H1 (cell line): ENCODE measurements around the gene CCR9. TPM values are rescaled to one million over a fixed set of nuclear protein-coding genes. Genes with fewer than 3 reads are reported as not detected.

ENCODE experiments used
- CTCF ChIA-PET: fragments of 300-600 bp; sonication (Branson Sonifier 250); formaldehyde crosslinking; loops from one replicate; lab custom pipeline; 2021; ENCODE audit not compliant: partially characterized antibody; lab: Charles Lee
- POLR2A ChIA-PET: fragments of 300-600 bp; sonication (Branson Sonifier 250); formaldehyde crosslinking; loops from one replicate; lab custom pipeline; 2021; ENCODE audit warnings: inconsistent platforms; ENCODE audit not compliant: partially characterized antibody; lab: Charles Lee
- DNase-seq, 2 experiments: peaks; one replicate each; pipeline versions ENCODE4 v3.0.0 to v3.0.0-alpha.2; 2010 to 2022; ENCODE audit warnings: low spot score in 2 of 2, low read depth in 1 of 2, mixed read lengths in 1 of 2
- FAIRE-seq: peaks from 2 replicates; lab custom pipeline; 2011; peaks lifted over from hg19 to GRCh38; lab: Jason Lieb, UNC
- H2AFZ ChIP-seq: 2 replicates; pipeline ENCODE4 v1.8.1; 2012; ENCODE audit warnings: low read length, inconsistent platforms
- H2AK5ac ChIP-seq: 2 replicates; pipeline ENCODE4 v1.6.1; 2013; ENCODE audit warnings: low read depth, low read length
- H2BK120ac ChIP-seq: replicated peaks from 2 replicates; pipeline ENCODE3; 2013; ENCODE audit warnings: low read depth, low read length, inconsistent platforms
- H2BK12ac ChIP-seq: 2 replicates; pipeline ENCODE4 v1.6.1; 2013; ENCODE audit warnings: low read depth, low read length
- H2BK15ac ChIP-seq: 2 replicates; pipeline ENCODE4 v1.6.1; 2013; ENCODE audit warnings: low read length
- H2BK20ac ChIP-seq: 2 replicates; pipeline ENCODE4 v1.6.1; 2013; ENCODE audit warnings: low read length
- H2BK5ac ChIP-seq: 2 replicates; pipeline ENCODE4 v1.6.1; 2013; ENCODE audit warnings: low read depth, low read length
- H3K14ac ChIP-seq: 2 replicates; pipeline ENCODE4 v1.6.1; 2013; ENCODE audit warnings: inconsistent platforms; ENCODE audit not compliant: insufficient read length
- H3K18ac ChIP-seq: 2 replicates; pipeline ENCODE4 v1.6.1; 2013; ENCODE audit warnings: low read length; ENCODE audit errors: extremely low read depth
- H3K23ac ChIP-seq: 2 replicates; pipeline ENCODE4 v1.6.1; 2013; ENCODE audit warnings: inconsistent platforms; ENCODE audit not compliant: insufficient read length
- H3K23me2 ChIP-seq: 2 replicates; pipeline ENCODE4 v1.6.1; 2013; ENCODE audit warnings: low read depth, low read length
- H3K27ac ChIP-seq: 2 replicates; pipeline ENCODE4 v1.6.1; 2011; ENCODE audit warnings: low read depth, low read length, inconsistent platforms
- H3K27me3 ChIP-seq, 4 experiments: replicated peaks in 1 of 4; 1 replicate in 1 of 4; 2 replicates in 3 of 4; pipeline versions ENCODE4 v1.6.1 to v1.8.1; 2011 to 2013; ENCODE audit warnings: low read length in 3 of 4, mild to moderate bottlenecking in 3 of 4, inconsistent platforms in 2 of 4, mixed read lengths in 2 of 4, moderate library complexity in 1 of 4; ENCODE audit not compliant: control insufficient read depth in 3 of 4, insufficient read depth in 3 of 4; ENCODE audit errors: extremely low read depth in 1 of 4
- H3K36me3 ChIP-seq, 4 experiments: 2 replicates each; pipeline versions ENCODE4 v1.6.1 to v1.8.1; 2011 to 2013; ENCODE audit warnings: mild to moderate bottlenecking in 4 of 4, low read length in 3 of 4, moderate library complexity in 2 of 4, control low read depth in 1 of 4, inconsistent platforms in 1 of 4; ENCODE audit not compliant: insufficient read depth in 4 of 4, control insufficient read depth in 2 of 4
- H3K4ac ChIP-seq: replicated peaks from 2 replicates; pipeline ENCODE3; 2013; ENCODE audit warnings: low read length, low read depth, mixed read lengths, inconsistent platforms; ENCODE audit not compliant: insufficient read length
- H3K4me1 ChIP-seq, 4 experiments: replicated peaks in 1 of 4; 1 replicate in 1 of 4; 2 replicates in 3 of 4; pipeline versions ENCODE4 v1.6.1 to v1.8.1; 2011 to 2013; ENCODE audit warnings: low read length in 3 of 4, inconsistent platforms in 2 of 4, mixed read lengths in 1 of 4; ENCODE audit not compliant: insufficient read depth in 4 of 4, control insufficient read depth in 3 of 4
- H3K4me2 ChIP-seq, 2 experiments: 2 replicates each; pipeline versions ENCODE4 v1.6.1 to v1.8.1; 2011 to 2013; ENCODE audit warnings: low read depth in 2 of 2, low read length in 2 of 2, control low read depth in 1 of 2, inconsistent platforms in 1 of 2, mild to moderate bottlenecking in 1 of 2; ENCODE audit not compliant: insufficient read depth in 1 of 2
- H3K4me3 ChIP-seq, 4 experiments: fragments of 200-600, 300-600 bp in 1 of 4; sonication (generic), shearing (Covaris generic), sonication (Bioruptor Twin) in 1 of 4; 2 replicates each; pipeline versions ENCODE4 v1.5.1 to v1.8.1; 2011 to 2016; ENCODE audit warnings: low read length in 4 of 4, low read depth in 3 of 4, control low read depth in 2 of 4, inconsistent platforms in 2 of 4, mild to moderate bottlenecking in 2 of 4, mixed read lengths in 1 of 4, moderate library complexity in 1 of 4; ENCODE audit not compliant: insufficient read depth in 2 of 4; ENCODE audit errors: extremely low read depth in 1 of 4
- H3K56ac ChIP-seq: replicated peaks from 2 replicates; pipeline ENCODE3; 2013; ENCODE audit warnings: low read depth, mild to moderate bottlenecking, mixed read lengths, low read length, inconsistent platforms; ENCODE audit not compliant: insufficient read length
- H3K79me1 ChIP-seq: 2 replicates; pipeline ENCODE4 v1.6.1; 2013; ENCODE audit warnings: low read depth, low read length, control low read depth
- H3K79me2 ChIP-seq, 2 experiments: 2 replicates each; pipeline versions ENCODE4 v1.6.1 to v1.8.1; 2012 to 2013; ENCODE audit warnings: low read length in 2 of 2, mild to moderate bottlenecking in 2 of 2, inconsistent platforms in 1 of 2; ENCODE audit not compliant: insufficient read depth in 2 of 2, control insufficient read depth in 1 of 2
- H3K9ac ChIP-seq, 4 experiments: replicated peaks in 1 of 4; 1 replicate in 1 of 4; 2 replicates in 3 of 4; pipeline versions ENCODE4 v1.6.1 to v1.8.1; 2011 to 2013; ENCODE audit warnings: low read depth in 3 of 4, low read length in 3 of 4, control low read depth in 2 of 4, mild to moderate bottlenecking in 2 of 4, moderate library complexity in 2 of 4, inconsistent platforms in 1 of 4; ENCODE audit errors: extremely low read depth in 1 of 4
- H3K9me3 ChIP-seq, 2 experiments: 2 replicates each; pipeline versions ENCODE4 v1.6.1 to v1.8.1; 2012 to 2013; ENCODE audit warnings: mild to moderate bottlenecking in 2 of 2, moderate library complexity in 2 of 2, control low read depth in 1 of 2, inconsistent platforms in 1 of 2, low read depth in 1 of 2, low read length in 1 of 2, mixed read lengths in 1 of 2; ENCODE audit not compliant: insufficient read depth in 2 of 2
- H4K20me1 ChIP-seq, 2 experiments: replicated peaks in 1 of 2; 2 replicates each; pipeline versions ENCODE3 to v1.8.1; 2011 to 2013; ENCODE audit warnings: inconsistent platforms in 2 of 2, low read length in 2 of 2, mild to moderate bottlenecking in 1 of 2; ENCODE audit not compliant: insufficient read depth in 2 of 2, control insufficient read depth in 1 of 2
- H4K5ac ChIP-seq: 2 replicates; pipeline ENCODE4 v1.6.1; 2013; ENCODE audit warnings: low read length, low read depth, mixed read lengths, inconsistent platforms; ENCODE audit not compliant: insufficient read length
- H4K8ac ChIP-seq: 2 replicates; pipeline ENCODE4 v1.8.0; 2013; ENCODE audit warnings: mild to moderate bottlenecking, moderate library complexity, low read length, inconsistent platforms; ENCODE audit not compliant: insufficient read depth; ENCODE audit errors: extremely low read depth
- H4K91ac ChIP-seq: replicated peaks from 2 replicates; pipeline ENCODE3; 2013; ENCODE audit warnings: low read length, mixed read lengths, inconsistent platforms; ENCODE audit not compliant: insufficient read length
- CTCF ChIP-seq, 3 experiments: IDR thresholded peaks; 1 replicate in 2 of 3; 2 replicates in 1 of 3; pipeline versions ENCODE4 v1.5.1 to v1.6.1; 2011; ENCODE audit warnings: low read length in 3 of 3, mild to moderate bottlenecking in 3 of 3, inconsistent platforms in 2 of 3, low read depth in 1 of 3, moderate library complexity in 1 of 3; ENCODE audit not compliant: insufficient read depth in 1 of 3; ENCODE audit errors: control extremely low read depth in 1 of 3
- EZH2 ChIP-seq: fragments of 200-600 bp; sonication (generic); IDR thresholded peaks from 2 replicates; pipeline ENCODE4 v1.7.1; 2012; ENCODE audit warnings: low read depth, mild to moderate bottlenecking, moderate library complexity, low read length, inconsistent platforms; ENCODE audit not compliant: severe bottlenecking
- RAD21 ChIP-seq, 2 experiments: IDR thresholded peaks in 1 of 2; conservative IDR thresholded peaks in 1 of 2; 2 replicates each; pipeline ENCODE4 v1.6.1; 2011; ENCODE audit warnings: low read depth in 2 of 2, low read length in 2 of 2, improper control_type of control experiment in 1 of 2, inconsistent platforms in 1 of 2, mild to moderate bottlenecking in 1 of 2, moderate library complexity in 1 of 2
- RBBP5 ChIP-seq: IDR thresholded peaks from 2 replicates; pipeline ENCODE4 v1.7.1; 2012; ENCODE audit warnings: low read depth, mild to moderate bottlenecking, inconsistent platforms, low read length, moderate library complexity, borderline replicate concordance
- SAP30 ChIP-seq: fragments of 300-600 bp; sonication (generic); IDR thresholded peaks from 2 replicates; pipeline ENCODE4 v1.7.1; 2012; ENCODE audit warnings: low read length, moderate library complexity, mild to moderate bottlenecking, inconsistent platforms; ENCODE audit not compliant: insufficient read depth, insufficient replicate concordance
- SP1 ChIP-seq: IDR thresholded peaks from 2 replicates; pipeline ENCODE4 v1.6.1; 2011; ENCODE audit warnings: low read depth, low read length
- SRF ChIP-seq: IDR thresholded peaks from 2 replicates; pipeline ENCODE4 v1.6.1; 2011; ENCODE audit warnings: mild to moderate bottlenecking, low read depth, low read length, moderate library complexity
- WGBS, 2 experiments: shearing (Covaris generic) in 1 of 2; methylation state at CpG; one replicate each; pipeline versions ENCODE4 v1.1.6 to v1.1.7; 2013 to 2015; ENCODE audit warnings: low lambda C conversion rate in 2 of 2, mixed read lengths in 2 of 2, inconsistent platforms in 1 of 2, low coverage in 1 of 2, missing lambda C conversion rate in 1 of 2; ENCODE audit not compliant: insufficient replicate concordance in 2 of 2, insufficient coverage in 1 of 2, insufficient read length in 1 of 2; ENCODE audit errors: extremely low coverage in 1 of 2, missing lambda C conversion rate in 1 of 2; 5-methylcytosine and 5-hydroxymethylcytosine counted together
- polyA plus RNA-seq, 7 experiments: library from polyadenylated mRNA; depleted of rRNA in 3 of 7; stranded (reverse) in 5 of 7; unstranded in 2 of 7; fragments of >200 nt in 5 of 7; fragments of 200-250 nt in 2 of 7; gene quantifications; 1 replicate in 5 of 7; 2 replicates in 1 of 7; 4 replicates in 1 of 7; pipeline versions ENCODE4 v1.2.1 to v1.2.3, GENCODE V29; 2011 to 2013; ENCODE audit warnings: missing spikeins in 2 of 7, mixed read lengths in 2 of 7
- total RNA-seq: library from RNA; stranded (reverse); fragmentation: NEBNext Ultra II Directional; extraction: Animal tissue kit (Norgen Biotek cat#: 25700); gene quantifications from 2 replicates; pipeline ENCODE4 v1.2.1, GENCODE V29; 2021

Gene CCR9
- total and polyA plus RNA-seq, 2 of the 8 experiments (the other 6 are each of a cell fraction or from before 2014, with no cell fraction given), result not detected

- no peaks in the 10 kb centered on the region for H3K23me2 ChIP-seq
- no peak overlapping the region for H3K23ac ChIP-seq
- no peaks in the 10 kb centered on the region for H3K36me3 ChIP-seq
- no peak overlapping the region for H2BK120ac ChIP-seq
- CTCF ChIA-PET, result interaction anchor here (0.6 to 2.5 kb wide), 12 partner anchors 8 to 1536 kb away, joined by 3 to 10 read pairs (median 3); partner anchors contain the start of gene CCR9
- H3K9me3 ChIP-seq, result no peaks in the 10 kb centered on the region
- H3K4me2 ChIP-seq, result no peak overlapping the region
- H3K18ac ChIP-seq, result no peak overlapping the region
- H3K27ac ChIP-seq, result no peak overlapping the region
- TF ChIP-seq SP1 (no peak), EZH2 (no peak), RBBP5 (no peak), RAD21 (IDR thresholded peaks at IDR 0.05 in 1 of 2, conservative IDR thresholded peaks at IDR 0.05 in 1 of 2; ENCODE audit: low read depth in 2 of 2, low read length in 2 of 2) (peak; percentile 67 to 73), SAP30 (no peak), CTCF (IDR thresholded peaks at IDR 0.05; ENCODE audit: control extremely low read depth in 1 of 3, insufficient read depth in 1 of 3, low read depth in 1 of 3, low read length in 3 of 3) (peak; percentile 63 to 79 (median 76)), SRF (no peak)
- TF ChIP-seq, all 59 proteins: peak for 2
- H3K27me3 ChIP-seq, result no peaks in the 10 kb centered on the region
- no peak overlapping the region for H2BK12ac ChIP-seq
- no peak overlapping the region for H4K5ac ChIP-seq
- H2AFZ ChIP-seq, result no peak overlapping the region
- no peaks in the 10 kb centered on the region for H3K4me1 ChIP-seq
- FAIRE-seq (no peak), DNase-seq (no peak)
- H2BK15ac ChIP-seq, result no peak overlapping the region
- no peak overlapping the region for H3K4ac ChIP-seq
- H2AK5ac ChIP-seq, result no peak overlapping the region
- H4K20me1 ChIP-seq, result peaks cover 0 to 4% of the 10 kb centered on the region in 2 experiments
- H3K9ac ChIP-seq, result no peak overlapping the region
- no peak overlapping the region for H3K56ac ChIP-seq
- POLR2A ChIA-PET, result no interaction called here
- no peak overlapping the region for H2BK20ac ChIP-seq
- no peak overlapping the region for H3K4me3 ChIP-seq
- no peak overlapping the region for H4K91ac ChIP-seq
- no peaks in the 10 kb centered on the region for H3K79me2 ChIP-seq
- H2BK5ac ChIP-seq, result no peak overlapping the region
- WGBS, 2 experiments, result 78% methylated on average over 9 of the region's 9 CpGs; no CpG with 5 or more reads in 1 of the 2 experiments
- no peak overlapping the region; the same call in 1 of the 2 replicates for H4K8ac ChIP-seq
- no peak overlapping the region for H3K14ac ChIP-seq
- H3K79me1 ChIP-seq, result no peaks in the 10 kb centered on the region
Measured at GRCh38 chr3:45906681-45907407, 20.5 kb downstream of the CCR9 start.
